Activated CD4-positive, alpha-beta T cell treated with anti-CD3 and anti-CD28 coated beads, Interleukin-2, amount 50 U/mL, for 1 hour (primary cell): Measurements from ENCODE around the gene NLRC5.
A peak's percentile ranks its signal among the peaks of the same experiment; 100 is the strongest.
"Not testable (repeated sequence)": the region's sequence is repeated elsewhere in the genome, so short reads cannot be mapped to it uniquely, and the experiment has no call there.

Experiments used
- DNase-seq: peaks from one replicate; pipeline ENCODE4 v3.0.0-alpha.2; 2020

NLRC5 gene

GRCh38 chr16:57109259-57110105, 120.1 kb downstream of the NLRC5 start:
- not testable (repeated sequence) for DNase-seq

DNA sequence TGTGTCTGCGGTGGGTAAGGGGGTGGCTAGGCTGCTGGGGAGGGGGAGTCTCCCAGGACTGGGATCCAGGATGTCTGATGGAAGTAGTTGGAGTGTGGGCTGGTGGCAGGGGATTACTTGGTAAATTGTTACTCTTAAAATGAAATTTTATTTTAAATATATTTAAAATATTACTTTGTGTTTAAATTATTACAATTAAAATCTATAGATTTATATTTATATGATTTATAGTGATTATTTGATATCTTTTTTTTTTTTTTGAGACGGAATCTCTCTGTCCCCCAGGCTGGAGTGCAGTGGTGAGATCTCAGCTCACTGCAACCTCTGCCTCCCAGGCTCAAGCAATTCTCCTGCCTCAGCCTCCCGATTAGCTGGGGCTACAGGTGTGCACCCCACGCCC, 121.6 kb downstream of the NLRC5 start:
- DNase-seq: no peak

GRCh38 chr16:57111420-57111819, 122.1 kb downstream of the NLRC5 start:
- DNase-seq: no peak

DNA sequence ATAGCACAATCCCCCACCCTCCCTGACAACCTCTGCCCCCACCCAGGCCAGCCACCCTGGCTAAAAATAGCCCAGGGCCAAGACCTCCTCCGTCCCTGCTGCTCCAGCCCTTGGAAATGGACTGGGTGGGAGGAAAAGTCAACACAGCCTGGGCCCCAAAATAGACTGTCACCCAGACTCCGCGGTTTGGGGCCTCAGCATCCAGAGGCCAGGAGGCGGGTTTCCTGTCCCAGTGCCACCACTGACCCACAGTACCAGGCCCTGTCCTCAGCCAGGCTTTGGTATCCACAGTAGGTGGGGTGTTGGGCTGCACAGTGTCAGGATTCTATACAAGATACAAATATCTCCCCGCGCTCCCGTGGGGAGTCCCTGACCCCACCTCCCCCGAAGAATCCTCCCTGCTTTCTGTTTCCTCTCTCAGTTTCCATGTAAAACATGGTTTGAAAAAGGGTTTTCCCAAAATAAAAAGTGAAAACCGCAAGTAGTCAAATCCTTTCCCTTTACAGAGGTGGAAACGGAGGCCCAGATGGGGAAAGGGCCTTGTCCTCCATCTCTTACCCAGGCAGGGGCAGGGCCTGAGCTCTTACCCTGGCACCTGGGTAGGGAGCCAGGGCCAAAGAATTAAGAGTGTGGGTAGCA, 123.2 kb downstream of the NLRC5 start:
- DNase-seq: no peak

- no peak for DNase-seq
Measured at GRCh38 chr16:57113042-57113453, 123.7 kb downstream of the NLRC5 start.

DNA sequence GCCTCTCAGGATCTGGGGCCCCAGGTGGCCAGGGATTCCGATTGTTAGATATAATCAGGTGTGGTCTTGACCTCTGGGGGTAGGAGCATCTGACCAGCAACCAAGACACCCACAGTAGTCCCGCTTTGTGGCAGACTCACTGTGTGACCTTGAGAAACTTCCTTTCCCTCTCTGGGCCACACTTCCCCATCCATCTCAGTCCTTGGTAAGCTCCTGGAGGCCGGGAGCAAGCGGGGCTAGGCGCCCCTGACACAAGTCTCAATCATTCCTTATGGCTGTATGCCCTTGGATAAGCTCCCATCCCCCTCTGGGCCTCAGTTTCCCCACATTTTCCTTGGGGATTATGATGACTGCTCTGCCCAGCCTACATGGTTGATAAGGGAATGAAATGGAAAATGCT, 124.3 kb downstream of the NLRC5 start:
- DNase-seq: no peak

GRCh38 chr16:57115168-57115513, 125.8 kb downstream of the NLRC5 start:
- no peak for DNase-seq

DNA sequence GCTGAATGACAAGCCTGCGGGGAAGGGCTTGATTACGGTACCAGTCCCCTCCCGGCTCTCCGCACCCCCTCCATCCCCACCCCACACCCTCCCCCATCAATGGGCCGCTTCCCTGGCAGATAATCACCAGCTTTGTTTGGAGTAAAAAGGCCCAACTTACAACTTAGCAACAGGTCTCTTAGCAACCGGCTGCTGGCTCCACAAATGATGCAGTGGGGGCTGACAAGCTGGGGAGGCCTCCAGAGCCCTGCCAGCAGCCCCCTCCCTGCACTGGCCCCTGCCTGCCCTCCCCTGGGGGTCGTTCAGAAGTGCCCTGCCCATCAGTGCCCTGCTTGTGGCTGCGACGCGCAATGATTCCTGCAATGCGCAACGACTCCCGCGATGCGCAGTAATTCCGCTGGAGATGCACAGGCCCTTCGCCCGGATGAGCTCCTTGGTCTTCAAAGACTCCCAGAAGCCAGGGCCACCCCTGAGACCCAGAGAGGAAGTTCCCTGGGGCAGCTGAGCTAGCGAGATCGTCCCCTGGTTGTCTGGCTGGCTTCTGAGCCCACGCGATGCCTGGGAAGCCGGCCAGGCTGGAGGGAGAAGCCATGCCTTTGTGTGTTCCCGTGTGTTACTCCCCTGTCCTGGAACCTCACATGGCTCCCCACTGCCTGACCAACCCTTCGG, 126.3 kb downstream of the NLRC5 start:
- no peak for DNase-seq

GRCh38 chr16:57118461-57119084, 129.2 kb downstream of the NLRC5 start:
- DNase-seq: no peak

DNA sequence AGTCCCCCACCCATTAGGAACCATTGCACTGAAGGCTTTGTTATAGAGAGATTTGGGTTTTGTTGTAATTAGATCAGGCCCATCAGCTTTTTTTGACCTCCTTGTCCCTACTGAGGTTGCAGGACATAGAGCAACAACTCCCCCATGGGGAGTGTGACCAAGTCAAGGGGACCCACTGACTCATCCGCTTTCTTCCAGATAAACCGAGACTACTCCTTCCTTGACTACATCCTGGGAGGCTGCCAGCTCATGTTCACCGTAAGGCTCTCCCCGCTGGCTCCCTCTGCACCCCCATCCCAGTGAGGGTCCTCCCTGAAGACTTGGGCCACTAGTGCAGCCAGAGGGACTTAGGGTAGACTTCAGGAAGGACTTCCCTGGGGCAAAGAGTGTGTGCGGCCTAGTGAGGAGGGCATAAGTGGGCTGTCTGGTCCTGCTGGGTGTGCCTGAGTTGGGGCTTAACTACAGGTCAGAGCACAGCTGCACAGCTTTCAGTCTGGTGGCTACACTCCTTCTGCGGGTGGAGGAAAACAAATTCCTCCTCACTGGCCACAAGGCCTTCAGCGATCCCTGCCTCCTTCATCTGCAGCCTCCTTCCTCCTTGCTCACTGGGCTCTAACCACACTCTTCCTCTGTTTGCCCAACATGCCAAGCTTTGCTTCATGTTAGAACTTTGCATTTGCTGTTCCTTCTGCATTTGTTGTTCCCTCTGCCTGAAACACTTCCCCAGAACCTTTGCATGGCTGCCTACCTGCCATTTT, 134.0 kb downstream of the NLRC5 start:
- DNase-seq: no peak

DNA sequence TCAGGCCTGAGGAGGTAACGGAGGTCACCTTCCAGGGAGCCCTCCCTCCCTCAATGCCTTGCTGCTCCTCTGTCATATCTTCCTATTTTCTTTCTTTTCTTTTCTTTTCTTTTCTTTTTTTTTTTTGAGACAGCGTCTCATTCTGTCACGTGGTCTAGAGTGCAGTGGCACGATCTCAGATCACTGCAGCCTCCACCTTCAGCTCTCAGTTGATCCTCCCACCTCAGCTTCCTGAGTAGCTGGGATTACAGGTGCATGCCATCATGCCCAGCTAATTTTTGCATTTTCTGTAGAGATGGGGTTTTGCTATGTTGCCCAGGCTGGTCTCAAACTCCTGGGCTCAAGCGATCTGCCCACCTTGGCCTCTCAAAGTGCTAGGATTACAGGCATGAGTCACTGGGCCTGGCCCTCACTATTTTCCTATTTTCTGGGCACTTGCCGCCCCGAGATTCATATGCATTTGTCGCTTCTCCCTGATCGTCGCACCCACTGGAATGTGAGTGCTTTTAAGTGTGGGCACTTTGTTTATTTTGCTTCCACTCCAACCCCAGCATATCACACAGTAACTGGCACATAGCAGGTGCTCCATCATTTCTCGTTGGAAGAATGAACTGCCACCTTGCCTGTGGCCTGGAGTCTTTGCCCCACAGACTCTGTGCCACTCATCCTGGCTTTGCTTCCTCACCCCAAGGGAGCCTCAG, 134.8 kb downstream of the NLRC5 start:
- DNase-seq: no peak

DNA sequence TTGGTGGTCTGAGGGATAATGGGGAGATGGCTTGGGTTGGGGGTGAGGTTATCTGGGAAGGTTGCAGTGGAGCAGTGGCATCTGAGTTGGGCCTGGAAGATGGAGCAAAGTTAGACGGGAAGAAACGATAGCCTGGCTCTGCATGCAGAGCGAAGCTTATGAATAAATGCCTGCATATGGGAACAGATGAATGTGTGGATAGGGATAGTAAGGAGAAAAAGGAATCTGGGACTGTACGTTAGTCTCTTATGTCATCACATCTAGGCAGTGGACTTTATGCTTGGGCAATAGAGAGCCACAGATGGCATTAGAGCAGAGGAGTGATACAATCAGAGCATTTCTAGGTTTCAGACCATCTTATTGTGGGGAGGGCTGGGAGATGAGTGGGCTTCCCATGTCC, 136.0 kb downstream of the NLRC5 start:
- DNase-seq: no peak

GRCh38 chr16:57125969-57126368, 136.6 kb downstream of the NLRC5 start:
- no peak for DNase-seq

DNA sequence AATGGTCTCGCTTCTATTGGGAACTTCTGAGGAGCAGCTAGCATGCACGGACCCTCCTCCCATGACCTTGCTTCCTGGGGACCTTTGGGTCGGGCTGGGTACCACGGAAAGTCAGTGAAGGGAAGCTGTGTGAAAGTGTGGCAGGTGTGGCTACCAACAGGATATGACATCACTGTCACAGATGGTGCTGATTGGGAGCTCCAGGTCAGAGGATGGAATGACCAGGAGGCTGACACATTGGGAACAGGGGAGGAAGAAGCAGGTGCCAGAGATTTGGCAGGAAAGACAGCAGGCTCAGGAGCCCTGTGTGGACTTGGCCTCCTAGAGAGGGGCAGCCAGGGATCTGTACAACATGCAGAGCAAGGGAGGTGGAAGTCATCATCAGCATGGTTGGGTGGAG, 137.1 kb downstream of the NLRC5 start:
- DNase-seq: no peak

DNA sequence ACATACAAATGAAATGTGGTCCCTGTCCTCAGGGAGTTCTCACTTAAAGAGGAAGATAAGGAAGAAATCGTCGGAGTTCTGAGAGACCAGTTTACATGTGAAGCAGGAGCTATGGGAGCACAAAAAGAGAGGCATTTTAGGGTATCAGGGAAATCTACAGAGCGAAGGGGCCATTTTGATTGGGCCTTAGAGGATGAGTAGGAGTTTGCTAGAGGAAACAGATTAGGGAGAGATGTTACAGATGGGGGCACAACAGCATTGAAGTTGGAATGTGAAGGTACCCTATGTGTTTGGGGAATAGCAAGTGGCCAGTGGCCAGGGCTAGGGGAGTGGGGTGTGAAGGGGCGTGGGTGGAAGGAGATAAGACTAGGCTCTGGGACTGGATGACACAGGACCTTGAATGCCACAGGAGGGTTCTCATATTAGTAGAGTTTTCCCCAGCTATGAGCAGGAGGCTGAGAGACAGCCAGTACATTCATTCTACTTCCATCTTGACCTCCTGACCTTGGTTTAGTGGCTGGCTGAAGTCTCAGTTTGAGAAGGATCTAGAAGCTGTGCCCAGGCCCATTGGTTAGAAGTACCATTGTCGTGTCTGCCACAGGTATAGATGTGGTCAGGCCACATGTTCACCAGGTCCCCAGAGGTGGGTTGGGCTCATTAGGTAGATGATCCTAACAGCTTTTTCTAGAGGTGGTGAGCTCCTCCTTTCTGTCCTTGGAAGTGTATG, 137.8 kb downstream of the NLRC5 start:
- DNase-seq: no peak

- no peak for DNase-seq
Measured at GRCh38 chr16:57127836-57128235, 138.5 kb downstream of the NLRC5 start.

DNA sequence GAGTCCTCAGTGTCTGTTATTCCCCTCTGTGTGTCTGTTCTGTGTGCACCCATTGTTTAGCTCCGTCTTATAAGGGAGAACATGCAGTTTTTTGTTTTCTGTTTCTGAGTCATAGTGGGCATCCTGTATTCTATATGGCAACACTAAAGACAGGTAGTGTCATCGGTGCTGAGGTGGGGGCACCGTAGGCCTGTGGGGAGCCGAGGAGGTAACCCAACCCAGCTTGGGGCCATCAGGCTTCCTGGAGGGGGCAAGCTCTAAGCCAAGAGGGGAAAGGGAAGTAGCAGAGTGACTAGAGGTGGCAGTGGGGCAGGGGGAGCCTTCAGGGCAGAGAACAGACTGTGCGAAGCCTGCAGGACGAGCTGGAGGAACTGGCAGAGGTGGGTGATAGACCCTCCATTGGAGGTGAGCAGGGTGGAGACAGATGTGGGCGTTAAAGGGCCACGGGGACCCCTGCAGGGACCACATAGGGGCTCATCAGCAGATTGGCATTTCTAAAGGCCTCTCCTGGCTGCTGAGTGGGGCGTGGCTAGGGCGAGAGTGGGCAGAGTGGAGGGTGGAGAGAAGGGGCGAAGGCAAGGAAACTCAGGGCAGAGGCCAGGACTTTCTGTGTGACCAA, 139.5 kb downstream of the NLRC5 start:
- peak; percentile 33 for DNase-seq

DNA sequence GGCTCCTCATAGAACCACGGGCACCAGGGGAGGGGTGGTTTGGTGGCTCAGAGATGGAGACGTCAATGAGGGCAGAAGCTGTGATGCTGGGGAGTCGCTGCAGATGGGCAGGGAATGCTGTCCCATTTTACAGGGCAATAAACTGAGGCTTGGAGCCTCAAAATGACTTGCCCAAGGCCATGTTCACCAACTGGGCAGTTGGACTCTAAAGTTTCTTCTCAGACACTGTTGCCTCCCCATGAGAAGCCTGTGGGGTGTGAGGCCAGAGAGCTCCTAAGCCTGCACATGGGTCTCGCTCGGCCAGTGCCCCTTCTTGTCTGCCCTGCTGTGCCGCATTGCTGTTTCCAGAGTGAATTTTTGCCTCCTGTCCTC, 141.6 kb downstream of the NLRC5 start:
- no peak for DNase-seq

DNA sequence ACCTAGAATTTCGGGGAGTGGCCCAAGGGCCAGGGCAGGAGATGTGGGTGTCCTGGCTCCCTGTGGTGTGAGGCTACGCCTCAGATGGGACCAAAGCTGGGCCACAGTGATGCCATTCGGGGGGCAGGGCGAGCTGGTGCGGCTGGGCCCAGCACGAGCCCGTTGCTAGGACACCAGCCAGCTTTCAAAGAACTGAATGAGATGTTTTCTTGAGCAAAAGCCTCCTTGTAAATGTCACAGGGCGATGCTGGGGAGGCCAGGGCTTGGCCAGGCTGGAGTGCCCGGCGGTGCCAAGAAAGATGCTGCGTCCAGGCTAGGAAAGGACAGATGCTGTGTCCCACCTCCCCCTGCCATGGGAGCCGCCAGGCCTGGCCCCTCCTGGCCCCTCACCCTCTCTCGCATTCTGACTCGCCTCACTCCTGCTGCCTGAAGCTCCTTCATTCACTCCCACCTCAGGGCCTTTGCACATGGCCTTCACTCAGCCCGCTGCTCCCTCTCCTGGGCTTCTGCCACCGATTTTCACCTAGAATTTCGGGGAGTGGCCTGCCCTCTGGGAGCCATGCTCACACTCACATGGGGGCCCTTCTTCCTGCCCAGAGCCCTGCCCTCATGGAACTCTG, 142.1 kb downstream of the NLRC5 start:
- DNase-seq: no peak

- DNase-seq: no peak
Measured at GRCh38 chr16:57132470-57132869, 143.1 kb downstream of the NLRC5 start.

DNA sequence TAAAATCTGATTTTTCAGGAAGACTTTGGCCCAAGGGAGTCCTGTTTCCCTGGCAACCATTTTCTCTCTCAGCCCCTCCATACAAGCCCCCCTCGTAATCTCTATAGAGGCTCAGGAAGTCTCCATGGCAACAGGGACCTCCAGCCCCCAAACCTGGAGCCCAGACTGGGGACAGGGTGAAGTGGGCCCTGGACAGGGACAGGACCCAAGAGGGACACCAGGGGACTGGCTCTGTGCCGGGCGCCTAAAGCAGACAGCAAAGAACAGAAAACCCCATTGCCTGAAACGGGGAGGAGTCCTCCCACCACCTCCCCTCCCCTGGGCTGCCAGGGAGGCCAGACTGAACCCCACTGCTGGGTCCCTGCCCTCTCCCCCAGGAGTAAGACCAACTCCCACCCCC, 143.7 kb downstream of the NLRC5 start:
- no peak for DNase-seq
